ENCODE results near the gene PROM1. TPM values are rescaled to one million over a fixed set of nuclear protein-coding genes. Genes with fewer than 3 reads are reported as not detected.

The PROM1 gene
- total and polyA plus RNA-seq, 2 of the 4 experiments (the other 2 are of a cell fraction) = not detected

- POLR2A ChIA-PET (ENCODE audit: unreplicated experiment) = no interaction called here
- dilution Hi-C loops (cut with HindIII; ENCODE audit: low sequenced_read_pairs, unreplicated experiment) (no loop called here), intact Hi-C loops (cut with micrococcal nuclease) (no loop called here), in situ Hi-C loops (cut with MboI; ENCODE audit: low sequenced_read_pairs) (no loop called here)
- H4K20me1 ChIP-seq (ENCODE audit: insufficient read depth, low read length) = no peaks in the 10 kb centered on the region
- H4K5ac ChIP-seq (ENCODE audit: low read depth, low read length) = no peak overlapping the region
- ATAC-seq (ENCODE audit: low read depth) (0 out of 2 replicates have a peak, but pooled peaks have one; percentile 17), DNase-seq (no peak)
- H3K36me3 ChIP-seq (ENCODE audit: control insufficient read depth, insufficient read depth, low read length) = no peaks in the 10 kb centered on the region
- TF ChIP-seq RCOR1 (IDR thresholded peaks at IDR 0.05; ENCODE audit: insufficient replicate concordance, low read length) = no peak
- TF ChIP-seq RAD21 (IDR thresholded peaks at IDR 0.05; ENCODE audit: low read length) = no peak
- no peak for TF ChIP-seq FOS (IDR thresholded peaks at IDR 0.05; ENCODE audit: low read depth, low read length)
- TF ChIP-seq CEBPB (IDR thresholded peaks at IDR 0.05; ENCODE audit: low read depth, low read length) = no peak
- TF ChIP-seq MAZ (IDR thresholded peaks at IDR 0.05; ENCODE audit: borderline replicate concordance, low read depth, low read length) = no peak
- TF ChIP-seq POLR2A (IDR thresholded peaks at IDR 0.05; ENCODE audit: low read depth, low read length) = no peak
- no peak for TF ChIP-seq NFE2L2 (IDR thresholded peaks at IDR 0.05; ENCODE audit: low read depth, low read length)
- no peak for TF ChIP-seq SMC3 (IDR thresholded peaks at IDR 0.05; ENCODE audit: low read depth, low read length)
- no peak for TF ChIP-seq MXI1 (IDR thresholded peaks at IDR 0.05; ENCODE audit: borderline replicate concordance, low read depth, low read length)
- no peak overlapping the region for H3K4me2 ChIP-seq (ENCODE audit: low read depth, low read length)
- H2AFZ ChIP-seq (replicated peaks; ENCODE audit: low read length, poor library complexity) = no peak overlapping the region
- H3K14ac ChIP-seq (replicated peaks; ENCODE audit: low read depth, low read length) = no peak overlapping the region
- H3K4me3 ChIP-seq (ENCODE audit: insufficient read depth, low read depth, low read length) = no peak overlapping the region
- H3K56ac ChIP-seq (ENCODE audit: extremely low read depth, insufficient read depth, low read length) = no peak overlapping the region
- no peak overlapping the region for H4K91ac ChIP-seq (ENCODE audit: insufficient read depth, low read depth, low read length)
- no peak overlapping the region for H4K8ac ChIP-seq (ENCODE audit: low read depth in 2 of 2, low read length in 2 of 2)
- no peak overlapping the region for H2BK15ac ChIP-seq (ENCODE audit: low read depth, low read length)
- H3K27ac ChIP-seq (ENCODE audit: insufficient read depth, low read length) = no peak overlapping the region
- no peaks in the 10 kb centered on the region for H3K79me1 ChIP-seq (ENCODE audit: low read depth in 1 of 2, low read length in 2 of 2)
- H2BK5ac ChIP-seq (ENCODE audit: low read depth, low read length, poor library complexity, severe bottlenecking) = no peak overlapping the region
- BruUV-seq (replicated peaks) = no TSS peak
- CTCF ChIA-PET = no interaction called here
- no peak overlapping the region for H3K4ac ChIP-seq (ENCODE audit: low read depth, low read length)
- H2BK20ac ChIP-seq (ENCODE audit: low read depth, low read length) = no peak overlapping the region
- H2AK9ac ChIP-seq (replicated peaks; ENCODE audit: low read depth, low read length, poor library complexity) = peak overlapping the region; percentile 24
- no peaks in the 10 kb centered on the region for H3K9me3 ChIP-seq (ENCODE audit: control insufficient read depth, insufficient read depth, low read length)
- H2AK5ac ChIP-seq (ENCODE audit: low read depth, low read length) = no peak overlapping the region
- H2BK120ac ChIP-seq (ENCODE audit: low read depth, low read length) = no peak overlapping the region
- peaks cover 27% of the 10 kb centered on the region for H3K27me3 ChIP-seq (ENCODE audit: control insufficient read depth, insufficient read depth, low read length)
- no peaks in the 10 kb centered on the region for H3K9me1 ChIP-seq (ENCODE audit: insufficient read depth, low read length)
- 74% methylated on average over 3 of the region's 7 CpGs; no CpG with 5 or more reads in 1 of the 2 experiments for WGBS, 2 experiments (ENCODE audit: extremely low coverage in 2 of 2, insufficient read length in 1 of 2)
- H3K4me1 ChIP-seq (ENCODE audit: control insufficient read depth, insufficient read depth, low read length) = no peaks in the 10 kb centered on the region
- no peak overlapping the region for H3K9ac ChIP-seq (ENCODE audit: low read depth, low read length)
- H3K23ac ChIP-seq (ENCODE audit: low read depth, low read length) = no peak overlapping the region
- H3K18ac ChIP-seq (ENCODE audit: low read depth, low read length) = no peak overlapping the region
Observed at GRCh38 chr4:15976456-15977447, 107.1 kb downstream of the PROM1 start.
